Iris pigment epithelial cell (primary cell): Measurements from ENCODE around the gene TYMP.
A peak's percentile ranks its signal among the peaks of the same experiment; 100 is the strongest.

Source experiments
- DNase-seq: peaks from one replicate; pipeline ENCODE4 v3.0.0-alpha.2; 2011; ENCODE audit warnings: low read depth

Gene TYMP, protein sequence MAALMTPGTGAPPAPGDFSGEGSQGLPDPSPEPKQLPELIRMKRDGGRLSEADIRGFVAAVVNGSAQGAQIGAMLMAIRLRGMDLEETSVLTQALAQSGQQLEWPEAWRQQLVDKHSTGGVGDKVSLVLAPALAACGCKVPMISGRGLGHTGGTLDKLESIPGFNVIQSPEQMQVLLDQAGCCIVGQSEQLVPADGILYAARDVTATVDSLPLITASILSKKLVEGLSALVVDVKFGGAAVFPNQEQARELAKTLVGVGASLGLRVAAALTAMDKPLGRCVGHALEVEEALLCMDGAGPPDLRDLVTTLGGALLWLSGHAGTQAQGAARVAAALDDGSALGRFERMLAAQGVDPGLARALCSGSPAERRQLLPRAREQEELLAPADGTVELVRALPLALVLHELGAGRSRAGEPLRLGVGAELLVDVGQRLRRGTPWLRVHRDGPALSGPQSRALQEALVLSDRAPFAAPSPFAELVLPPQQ

DNA sequence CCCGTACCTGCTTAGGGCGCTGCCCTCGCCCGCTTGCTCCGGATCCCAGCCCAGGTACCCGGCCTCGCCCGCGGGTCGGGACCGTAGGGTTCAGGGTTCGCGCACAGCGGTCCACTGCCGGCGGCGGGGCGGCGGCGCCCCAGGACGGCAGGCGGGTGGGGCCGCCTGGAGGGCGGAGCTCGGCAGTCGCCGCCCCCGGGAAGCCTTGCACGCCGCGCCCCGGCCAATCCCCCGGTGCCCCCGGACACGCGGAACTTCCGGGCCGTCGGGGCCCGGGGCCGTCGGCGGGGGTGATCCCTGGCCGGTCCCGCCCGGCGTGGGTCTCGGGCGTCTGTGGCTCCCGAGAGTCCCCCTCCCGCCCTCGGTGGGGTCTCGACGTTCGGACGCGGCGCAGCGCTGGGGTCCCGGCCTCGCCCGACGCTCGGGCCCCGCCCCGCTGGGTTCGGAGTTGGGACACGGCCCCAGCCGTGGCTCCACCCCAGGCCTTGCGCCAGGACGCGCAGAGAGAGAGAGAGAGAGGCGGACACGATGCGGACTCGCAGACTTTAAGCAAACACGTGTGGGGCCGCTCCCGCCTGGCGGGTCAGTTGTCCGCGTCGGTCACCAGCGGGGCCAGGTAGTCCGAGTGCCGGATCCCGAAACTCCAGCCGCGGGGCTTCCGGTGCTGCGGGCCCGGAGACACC, at the start of gene TYMP:
Gene TYMP (minus strand): TSS at position 116 of the 683 bp plus-strand sequence. CDS start 303 bp downstream, outside the sequence.
- DNase-seq = peak; percentile 89

DNA sequence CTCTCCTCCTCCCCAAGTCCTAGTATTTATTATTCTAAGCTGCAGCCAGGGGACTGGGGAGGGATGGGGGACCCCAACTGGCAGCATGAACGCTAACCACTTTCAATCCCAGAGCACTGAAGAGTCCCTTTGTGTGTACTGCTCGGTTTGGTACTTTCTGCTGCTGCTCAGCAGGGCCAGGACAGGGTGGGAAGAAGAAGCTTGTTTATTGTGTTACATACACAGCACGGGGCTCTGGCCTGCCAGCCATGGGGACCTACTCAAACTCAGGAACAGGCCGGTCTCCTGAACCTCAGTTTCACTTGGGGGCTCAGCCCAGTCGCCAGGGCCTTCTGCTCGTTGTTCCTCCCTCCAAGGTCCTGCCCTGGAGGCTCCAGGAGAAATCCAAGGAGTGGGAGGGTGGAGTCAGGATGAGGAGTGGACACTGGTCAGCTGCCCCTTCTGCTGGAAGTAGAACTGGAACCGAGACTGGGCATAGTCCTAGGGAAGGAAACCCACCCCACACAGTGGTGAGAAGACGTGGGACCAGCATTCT, 49.0 kb upstream of the TYMP start:
- DNase-seq = no peak

DNA sequence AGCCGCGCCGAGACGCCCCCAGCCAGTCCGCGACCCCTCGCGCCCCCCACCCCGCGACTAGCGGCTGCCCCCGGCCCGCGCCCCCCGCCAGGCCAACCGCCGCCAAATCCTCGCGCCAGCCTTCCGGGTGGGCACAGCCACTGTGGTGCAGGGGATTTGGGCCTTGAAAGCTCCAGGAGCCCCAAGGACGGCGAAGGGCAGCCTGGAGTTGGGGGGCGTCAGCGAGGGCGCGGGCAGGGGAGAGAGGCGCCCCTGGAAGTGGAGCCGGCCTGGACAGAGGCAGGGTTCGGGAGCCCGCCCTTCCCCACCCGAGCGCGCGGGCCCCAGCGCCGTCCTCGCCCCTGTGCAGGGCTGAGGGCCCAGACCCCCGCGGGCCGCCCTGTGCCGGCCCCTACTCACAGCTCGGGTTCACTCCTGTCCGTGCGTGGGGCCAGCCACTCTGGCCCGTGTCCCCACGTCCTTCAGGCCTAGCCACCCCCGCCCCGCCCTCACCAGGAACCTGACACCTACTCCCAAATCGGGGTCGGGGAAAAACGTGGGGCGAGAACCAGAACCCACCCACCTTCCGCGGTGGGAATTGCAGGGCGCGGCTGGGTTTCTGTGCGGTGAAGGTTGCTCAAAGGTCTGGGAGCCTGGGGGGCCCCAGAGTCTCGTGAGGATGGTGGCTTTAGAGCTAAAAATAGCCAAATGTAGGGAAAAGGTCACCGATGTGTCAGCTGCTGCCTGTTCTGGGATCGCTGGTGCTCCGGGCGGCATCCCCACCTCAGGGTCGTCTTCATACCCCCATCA, 48.4 kb upstream of the TYMP start, which contains the start of gene CPT1B:
Gene CPT1B (minus strand): TSS at position 441 of the 789 bp plus-strand sequence. CDS start 512 bp downstream, outside the sequence.
- no peak for DNase-seq

DNA sequence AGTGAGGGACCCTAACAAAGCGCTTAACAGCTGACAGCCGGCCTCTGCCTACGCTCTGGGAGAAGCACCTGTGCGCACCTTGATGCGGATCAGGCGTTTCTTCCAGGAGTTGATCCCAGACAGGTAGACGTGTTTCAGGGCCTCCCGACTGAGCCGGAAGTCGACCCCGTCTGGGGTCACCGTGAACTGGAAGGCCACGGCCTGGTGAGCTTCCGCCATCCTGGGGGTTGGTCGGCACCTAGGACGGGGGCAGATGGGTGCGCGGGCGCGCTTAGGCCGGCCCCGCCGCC, 47.8 kb upstream of the TYMP start:
- DNase-seq = no peak

DNA sequence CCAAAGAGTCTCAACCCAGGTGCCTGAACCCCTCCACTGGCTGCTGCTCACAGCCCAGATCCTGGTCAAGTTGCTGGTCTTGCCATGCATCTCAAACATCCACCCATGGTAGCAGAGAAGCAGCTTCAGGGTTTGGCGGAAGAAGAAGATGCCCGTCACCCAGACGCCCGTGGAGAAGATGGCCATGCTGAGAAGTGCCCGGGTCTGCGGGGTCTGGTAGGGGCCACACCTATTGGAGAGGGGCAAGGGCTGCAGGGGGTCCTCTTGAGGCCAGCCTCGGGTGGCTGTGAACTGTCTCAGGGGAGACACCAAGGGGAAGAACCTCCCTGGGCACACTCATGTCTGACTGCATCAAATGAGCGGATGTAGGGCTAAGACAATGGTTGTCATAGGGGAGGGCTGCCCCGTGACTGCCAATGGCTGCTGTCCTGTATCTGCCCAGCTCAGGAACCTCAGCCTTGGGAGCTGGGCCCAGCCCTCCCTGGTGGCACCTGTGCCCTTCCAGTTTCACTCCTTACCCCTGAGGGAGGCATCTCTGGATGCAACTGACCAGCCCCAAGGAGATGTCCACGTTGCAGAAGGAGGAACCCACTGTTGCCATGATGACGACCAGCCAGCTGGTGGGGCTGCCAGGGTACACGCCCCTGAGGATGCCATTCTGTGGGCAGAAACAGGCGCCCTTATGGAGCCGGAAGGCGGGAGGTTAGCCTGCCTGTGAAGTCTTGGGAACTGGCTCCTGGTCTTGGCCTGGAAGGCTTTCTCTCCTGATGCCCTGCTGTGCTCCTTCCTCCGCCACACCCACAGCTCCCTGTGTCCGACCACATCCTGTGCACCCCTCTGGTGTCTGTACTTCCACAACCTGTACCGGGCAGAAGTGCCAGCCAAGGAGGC, 47.2 kb upstream of the TYMP start:
- no peak for DNase-seq

DNA sequence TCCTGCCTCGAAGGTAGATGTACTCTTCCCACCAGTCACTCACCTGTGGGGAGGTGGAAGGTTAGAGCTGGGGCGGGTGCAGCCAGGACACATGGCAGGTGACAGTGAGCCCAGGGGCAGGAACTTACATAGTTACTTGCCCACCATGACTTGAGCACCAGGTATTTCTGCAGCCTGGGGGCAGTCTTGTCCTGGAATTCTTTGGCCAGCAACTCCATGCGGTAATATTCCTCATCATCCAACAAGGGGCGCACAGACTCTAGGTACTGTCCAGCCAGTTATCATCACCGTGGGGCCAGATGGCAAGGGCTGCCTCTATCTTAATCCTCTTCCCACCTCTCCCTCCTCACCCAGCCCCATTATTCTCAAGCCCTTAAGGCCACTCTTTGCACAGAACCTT, 46.3 kb upstream of the TYMP start:
- peak; percentile 31 for DNase-seq

DNA sequence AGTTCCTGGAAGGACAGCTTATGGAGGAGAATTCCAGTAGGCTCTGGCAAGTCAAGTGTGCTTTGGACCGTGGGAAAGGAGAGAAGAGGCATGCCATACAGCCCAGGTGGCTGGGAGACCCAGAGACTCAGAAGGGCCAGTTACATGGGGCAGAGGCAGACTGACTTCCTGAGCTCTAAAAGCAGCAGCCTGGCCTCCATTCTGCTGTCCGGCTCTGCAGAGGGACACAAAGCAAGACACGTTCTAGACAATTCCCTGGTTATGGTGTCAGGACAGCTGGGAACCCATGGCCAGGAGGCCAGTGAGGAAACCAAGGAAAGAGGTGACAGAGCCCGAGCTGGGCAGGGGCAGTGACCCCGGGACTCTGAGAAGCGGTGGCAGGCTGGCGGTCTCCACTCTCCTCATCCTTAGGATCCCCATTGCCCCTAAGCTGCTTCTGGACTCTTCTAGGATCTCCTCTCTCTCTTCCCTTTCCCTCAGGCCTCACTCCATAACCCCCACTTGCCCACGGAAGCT, 45.7 kb upstream of the TYMP start:
- DNase-seq = no peak

DNA sequence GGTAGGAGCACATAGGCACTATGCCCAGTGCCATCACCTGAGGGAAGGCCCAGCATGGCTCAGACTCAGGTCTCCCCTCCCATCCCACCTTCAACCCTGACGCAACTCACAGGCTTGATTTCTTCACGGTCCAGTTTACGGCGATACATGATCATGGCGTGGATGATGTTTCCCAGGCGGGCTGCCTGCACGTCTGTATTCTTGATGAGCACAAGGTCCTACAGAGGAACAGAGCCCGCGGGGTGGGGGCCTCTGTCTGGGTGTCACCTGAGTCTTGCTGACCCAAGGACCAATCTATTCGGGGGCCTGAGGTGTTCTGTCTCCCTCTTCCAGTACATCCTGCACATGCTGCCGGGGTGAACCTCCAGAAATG, 44.6 kb upstream of the TYMP start:
- DNase-seq = no peak

DNA sequence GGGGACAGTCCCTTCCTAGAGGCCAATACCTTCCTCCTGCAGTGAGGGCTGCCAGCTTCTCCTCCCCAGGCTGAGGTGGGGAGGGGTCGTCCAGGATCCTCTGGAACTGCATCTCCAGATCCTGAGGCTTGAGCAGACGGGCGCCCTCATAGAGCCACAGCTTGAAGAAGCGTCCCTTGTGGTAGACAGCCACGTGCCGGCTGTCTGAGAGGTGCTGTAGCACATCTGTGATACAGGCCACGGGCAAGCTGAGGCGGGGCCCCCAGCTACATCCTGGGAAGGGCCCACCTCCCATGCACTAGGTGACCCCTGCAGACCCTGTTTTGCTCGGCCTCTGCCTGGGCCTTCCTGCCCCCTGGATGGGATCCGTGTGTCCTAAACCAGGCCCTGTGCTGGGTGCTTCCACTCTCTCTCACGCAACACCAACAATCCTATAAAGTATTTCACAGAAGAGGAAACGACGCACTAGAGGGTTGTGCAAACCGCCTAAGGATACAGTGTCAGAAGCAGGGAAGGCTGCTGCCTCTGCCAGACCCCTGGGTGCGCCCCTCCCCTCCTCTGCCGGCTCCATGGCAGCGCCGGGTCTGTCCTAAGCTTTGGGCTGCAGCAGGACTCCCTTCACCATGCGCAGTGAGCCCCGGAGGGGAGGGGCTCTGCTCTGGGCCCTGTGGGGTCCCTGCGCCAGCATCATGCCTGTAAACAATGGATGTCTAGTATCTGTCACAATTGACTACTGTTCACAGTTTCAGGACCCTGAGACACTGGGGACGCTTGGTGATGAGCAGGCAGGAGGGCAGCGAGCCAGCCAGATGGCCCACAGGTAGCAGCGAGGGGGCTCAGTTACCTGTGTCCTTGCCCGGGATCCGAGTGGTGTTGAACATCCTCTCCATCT, 43.9 kb upstream of the TYMP start:
- DNase-seq = no peak

DNA sequence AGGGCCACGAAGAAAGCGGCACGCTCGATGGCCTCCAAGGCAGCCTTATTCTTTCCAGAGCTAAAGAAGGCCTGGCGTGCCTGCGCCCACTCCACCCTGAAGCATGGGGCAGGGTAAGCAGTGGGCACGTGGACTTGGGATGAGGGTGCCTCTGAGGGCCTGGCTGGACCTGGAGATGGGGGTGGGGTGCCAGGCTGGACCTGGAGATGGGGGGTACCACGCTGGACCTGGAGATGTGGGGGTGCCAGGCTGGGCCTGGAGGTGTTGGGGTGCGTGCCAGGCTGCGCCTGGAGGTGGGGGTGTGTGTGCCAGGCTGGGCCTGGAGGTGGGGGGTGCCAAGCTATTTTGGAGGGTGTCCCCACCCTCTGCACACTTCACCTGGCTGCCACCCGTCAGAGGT, 43.2 kb upstream of the TYMP start:
- no peak for DNase-seq

DNA sequence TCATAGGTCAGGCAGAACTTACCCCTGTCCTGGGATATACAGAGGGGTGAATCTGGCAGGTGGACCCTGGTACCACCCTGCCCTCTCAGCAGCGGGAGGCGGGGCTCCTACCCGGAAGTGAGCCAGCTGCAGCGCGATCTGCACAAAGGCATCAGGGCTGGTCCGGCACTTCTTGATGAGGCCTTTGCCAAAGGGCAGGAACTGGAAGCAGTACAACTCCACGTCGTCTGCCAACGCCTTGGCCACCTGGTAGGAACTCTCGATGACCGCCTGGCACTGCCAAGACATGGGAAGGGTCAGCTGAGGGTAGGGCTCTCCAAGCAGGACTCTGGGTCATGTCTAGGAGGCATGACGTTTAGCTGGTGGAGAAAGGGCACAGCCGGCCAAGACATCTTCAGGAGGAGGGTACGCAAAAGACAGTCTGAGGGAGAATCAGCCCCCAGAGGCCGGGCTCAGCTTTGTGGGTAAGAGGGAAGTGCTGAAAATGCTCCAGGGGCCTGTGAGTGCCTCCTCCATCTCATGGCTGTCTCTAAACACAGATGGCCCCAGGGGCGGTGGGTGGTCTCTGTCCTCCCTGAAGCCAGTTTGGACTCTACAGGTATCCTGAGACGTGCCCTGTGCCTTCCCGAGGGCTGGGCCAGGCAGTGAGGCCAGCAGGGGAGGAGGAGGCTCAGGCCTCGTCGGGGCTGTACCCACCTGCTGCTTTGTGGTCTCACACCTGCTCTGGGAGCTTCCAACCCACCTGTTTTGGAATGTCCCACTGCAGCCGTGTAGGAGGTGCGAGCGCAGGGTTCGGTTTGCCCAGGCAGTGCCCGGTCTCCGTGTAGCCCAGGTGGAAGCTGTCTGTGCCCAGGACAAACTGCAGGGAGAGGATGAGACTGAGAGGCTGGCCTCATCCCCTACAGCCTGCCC, 41.7 kb upstream of the TYMP start:
- no peak for DNase-seq

DNA sequence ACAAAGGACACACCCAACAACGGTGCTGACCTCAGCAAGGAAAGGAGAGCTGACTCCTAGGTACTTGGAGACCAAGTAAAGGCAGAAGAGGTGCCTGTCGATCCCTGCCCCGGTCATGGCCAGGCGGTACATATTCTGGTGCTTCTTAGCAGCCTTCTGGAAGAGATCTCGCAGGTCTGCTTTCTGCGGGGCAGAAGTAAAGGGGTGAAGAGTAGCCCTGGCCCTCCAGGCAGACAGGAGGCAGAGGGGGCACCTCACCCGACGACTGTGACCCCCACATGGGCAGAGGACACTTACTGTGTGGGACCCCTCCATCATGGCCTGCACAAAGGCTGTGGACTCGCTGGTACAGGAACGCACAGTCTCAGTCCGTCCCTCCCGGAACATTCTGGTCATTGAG, 41.0 kb upstream of the TYMP start:
- no peak for DNase-seq

DNA sequence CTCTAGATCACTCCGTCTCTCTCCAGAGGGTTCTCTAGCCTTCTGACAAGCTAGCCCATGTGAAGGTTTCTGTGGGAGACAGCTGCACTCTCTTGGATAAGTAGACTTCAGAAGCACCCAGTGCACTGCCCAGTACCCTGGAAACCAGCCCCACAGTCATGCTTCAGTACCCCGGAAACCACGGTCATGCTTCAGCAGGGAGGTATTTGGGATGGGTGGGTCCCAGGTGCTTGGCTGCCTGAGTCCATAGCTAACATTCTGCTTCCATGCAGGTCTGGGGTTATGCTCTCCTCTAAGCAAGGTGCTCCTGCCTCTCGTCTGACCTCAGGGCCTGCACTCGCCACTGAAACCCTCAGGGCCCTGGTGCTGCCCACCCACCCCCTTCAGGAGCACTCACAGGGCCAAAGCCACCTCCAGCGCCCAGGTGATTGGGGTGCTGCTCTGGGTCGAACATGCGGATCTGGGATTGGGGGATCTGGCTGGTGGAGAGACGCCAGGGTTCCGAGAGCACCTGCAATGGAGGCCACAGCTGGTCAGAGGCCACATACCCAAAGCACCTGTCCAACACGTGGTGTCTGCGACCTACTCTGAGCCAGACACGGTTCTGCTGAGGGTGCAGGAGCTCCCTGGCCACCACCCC, 40.2 kb upstream of the TYMP start:
- DNase-seq = no peak

DNA sequence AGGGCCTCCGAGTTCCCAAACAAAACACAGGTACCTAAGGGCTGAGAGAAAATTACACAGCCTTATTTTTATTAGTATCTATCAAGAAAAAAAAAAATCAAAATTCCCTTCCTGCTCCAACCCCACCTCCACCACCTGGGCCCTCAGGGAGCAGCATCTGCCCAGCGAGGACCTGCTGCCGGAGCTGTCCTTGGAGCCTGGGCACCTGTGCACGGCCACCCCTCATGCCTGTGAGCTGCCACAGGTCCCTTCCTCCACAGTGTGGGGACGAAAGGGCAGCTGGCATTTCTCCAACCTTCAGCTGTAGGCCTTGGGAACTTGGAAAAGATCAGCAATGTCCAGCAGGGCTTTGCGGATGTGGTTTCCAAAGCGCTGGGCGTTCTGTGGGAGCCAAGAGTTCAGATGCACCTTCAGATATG, 39.2 kb upstream of the TYMP start:
- DNase-seq = no peak

DNA sequence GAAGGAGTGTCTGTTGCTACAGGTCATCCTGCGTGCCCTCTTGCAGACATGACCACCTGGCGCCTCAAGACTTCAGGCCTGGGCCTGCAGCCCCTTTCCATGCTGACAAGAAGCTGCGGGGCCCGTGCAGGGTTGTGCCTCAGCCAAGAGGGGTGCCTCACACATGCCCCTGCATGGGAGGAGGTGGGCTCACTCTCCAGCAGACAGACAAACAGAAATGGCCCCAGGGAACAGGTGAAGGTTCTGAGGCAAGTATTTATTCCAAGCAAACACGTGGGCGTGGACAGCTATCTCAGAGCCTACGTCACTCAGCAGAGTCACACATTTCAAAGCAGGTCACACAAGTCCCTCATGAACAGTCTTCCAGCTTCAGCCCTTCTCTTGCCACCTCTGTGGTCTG, 38.8 kb upstream of the TYMP start:
- DNase-seq = no peak

DNA sequence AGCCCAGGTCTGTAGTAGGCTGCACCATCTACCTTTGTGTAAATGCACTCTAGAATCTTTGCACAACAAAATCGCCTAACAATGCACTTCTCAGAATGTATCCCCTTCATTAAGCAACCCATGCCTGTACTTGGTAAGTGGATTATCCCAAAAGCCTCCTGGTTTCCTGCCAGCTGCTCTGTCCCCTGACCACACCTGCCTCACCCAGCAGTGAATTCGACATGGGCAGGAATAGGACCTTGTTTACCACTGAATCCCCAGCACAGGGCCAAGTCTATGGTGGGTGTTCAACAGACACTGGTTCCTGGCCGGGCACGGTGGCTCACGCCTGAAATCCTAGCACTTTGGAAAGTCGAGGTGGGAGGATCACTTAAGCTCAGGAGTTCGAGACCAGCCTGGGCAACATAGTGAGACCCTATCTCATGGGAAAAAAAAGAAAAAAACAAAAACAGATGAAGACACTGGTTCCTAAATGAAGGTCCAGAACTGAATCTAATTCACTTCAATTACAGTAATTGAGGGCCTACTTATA, 38.0 kb upstream of the TYMP start:
- no peak for DNase-seq

DNA sequence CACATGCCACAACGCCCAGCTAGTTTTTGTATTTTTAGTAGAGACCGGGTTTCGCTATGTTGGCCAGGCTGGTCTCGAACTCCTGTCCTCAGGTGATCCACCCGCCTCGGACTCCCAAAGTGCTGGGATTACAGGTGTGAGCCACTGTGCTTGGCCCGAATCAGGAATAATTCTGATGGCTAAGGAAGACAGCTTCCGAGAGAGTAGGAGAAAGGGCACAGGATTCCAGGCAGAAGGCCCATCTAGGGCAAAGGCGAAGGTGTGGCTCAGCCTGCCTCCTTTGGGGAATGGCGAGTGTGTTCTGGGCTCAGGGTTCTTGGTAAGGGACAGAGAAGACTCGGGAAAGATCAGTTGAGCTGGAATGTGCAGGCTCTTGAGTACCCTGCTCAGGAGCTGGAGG, 34.5 kb upstream of the TYMP start:
- DNase-seq = no peak

DNA sequence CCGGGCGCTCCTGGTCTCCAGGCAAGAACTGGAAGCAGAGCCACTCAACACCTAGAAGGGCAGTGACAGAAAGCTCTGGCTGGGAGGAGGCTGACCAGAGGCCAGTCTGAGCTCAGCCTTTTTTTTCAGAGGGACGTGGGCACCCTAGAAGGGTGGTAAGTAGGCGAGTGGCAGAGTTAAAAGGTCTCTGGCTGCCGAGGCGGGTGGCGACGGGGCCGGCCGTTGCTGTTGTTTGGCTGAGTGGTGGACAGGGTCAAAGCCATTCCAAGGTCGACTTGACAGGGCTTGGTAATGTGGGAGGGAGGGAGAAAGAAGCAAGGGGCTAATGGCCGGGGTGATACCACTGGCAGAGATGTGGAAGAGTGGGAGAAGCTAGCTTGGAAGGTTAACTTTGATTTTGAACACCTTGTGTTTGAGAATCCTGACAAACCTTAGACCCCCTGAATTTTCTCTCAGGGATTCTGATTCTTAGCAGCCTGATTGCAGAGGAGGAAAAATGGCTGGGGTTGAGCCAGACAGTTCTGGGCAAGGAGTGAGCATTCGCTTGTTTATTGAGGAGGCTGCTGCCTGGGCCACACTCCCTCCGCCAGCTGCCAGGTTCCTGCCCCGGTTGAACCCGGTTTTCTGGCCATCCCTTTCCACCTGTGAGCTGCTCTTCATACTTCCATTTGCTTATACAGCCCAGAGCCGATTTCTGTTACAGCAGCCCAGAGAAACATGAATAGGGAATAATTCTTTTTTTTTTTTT, 33.8 kb upstream of the TYMP start:
- no peak for DNase-seq
